ENCODE data around the gene DCAF10.

Gene DCAF10

DNA sequence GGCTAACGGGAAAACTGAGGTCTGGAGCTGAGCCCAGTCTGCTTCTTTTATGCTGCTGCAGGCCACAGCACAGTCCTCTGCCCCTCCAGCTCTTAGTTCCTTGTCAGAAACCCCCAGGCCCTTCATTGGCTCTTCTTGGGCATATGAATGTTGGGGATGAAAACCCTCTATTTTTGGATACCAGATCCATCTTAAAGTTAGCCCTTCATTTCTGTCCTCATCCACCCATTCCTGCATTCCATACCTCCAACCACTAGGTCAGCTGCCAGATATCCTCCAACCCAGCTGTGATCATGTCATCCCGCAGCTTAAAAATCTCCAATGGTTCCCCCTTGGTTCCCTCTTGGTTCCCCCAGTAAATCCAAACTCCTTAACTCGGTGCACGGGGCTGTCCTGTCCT is 105.2 kb downstream of the DCAF10 start:
- Histone ChIP-seq H3K4me1 (ENCODE audit: insufficient read depth, low read length, severe bottlenecking) (peaks cover 29% of the 10 kb centered on the region), H3K4me2 (ENCODE audit: low read length) (no peak overlapping the region)

DNA sequence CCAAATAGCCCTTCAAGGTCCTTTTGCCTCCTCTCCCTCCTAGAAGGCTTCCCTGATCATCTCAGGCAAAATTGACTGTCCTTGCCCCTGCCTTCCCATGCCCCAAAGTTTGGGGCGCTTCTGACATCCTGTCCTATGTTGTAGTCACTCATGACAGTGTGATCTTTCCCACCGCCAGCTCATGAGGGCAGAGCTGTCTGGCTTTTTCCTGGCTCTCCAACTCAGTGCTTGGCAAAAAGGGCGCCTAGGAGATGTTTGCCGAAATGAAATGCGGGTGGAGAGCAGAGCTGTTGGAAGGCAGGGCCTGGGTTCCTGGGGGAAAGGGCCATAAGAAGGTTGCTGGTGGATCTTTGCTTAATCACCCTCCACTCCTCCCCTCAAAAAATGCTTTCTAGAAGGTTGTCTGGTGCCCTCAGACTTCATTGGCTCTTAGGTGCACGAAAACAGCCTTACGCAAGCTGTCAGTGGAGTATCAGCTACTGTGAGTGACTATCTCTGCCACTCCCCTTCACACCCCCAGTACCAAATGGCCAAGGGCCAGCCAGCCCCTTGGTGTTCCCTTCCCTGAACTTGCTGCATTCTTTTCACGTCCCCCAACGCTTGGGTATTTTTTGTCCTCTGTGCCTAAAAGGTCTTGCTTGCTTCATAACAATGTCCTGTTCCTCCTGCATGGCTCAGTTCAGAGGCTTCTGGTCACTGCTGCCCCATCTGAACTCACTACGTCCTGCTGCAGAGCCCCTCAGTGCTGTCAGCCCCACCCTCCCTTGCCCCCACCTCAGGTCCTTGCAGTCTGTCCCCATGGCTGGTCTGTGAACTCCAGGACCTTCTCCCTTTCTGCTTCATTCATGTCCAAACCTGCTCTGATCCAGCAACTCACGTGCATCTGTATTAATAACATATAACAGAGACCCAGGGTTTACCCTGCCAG is 106.0 kb downstream of the DCAF10 start:
- H2AFZ ChIP-seq (ENCODE audit: low read length), result no peak overlapping the region
- no peaks in the 10 kb centered on the region for H3K9me3 ChIP-seq (ENCODE audit: low read length)
- H3K79me2 ChIP-seq (ENCODE audit: insufficient read depth, low read length), result peaks cover 19% of the 10 kb centered on the region; the same call in 1 of the 2 replicates
- H3K9me2 ChIP-seq (ENCODE audit: low read depth, low read length), result no peaks in the 10 kb centered on the region
- H3K36me3 ChIP-seq (ENCODE audit: insufficient read depth, low read length), result no peaks in the 10 kb centered on the region
- TF ChIP-seq, protein P1, sequence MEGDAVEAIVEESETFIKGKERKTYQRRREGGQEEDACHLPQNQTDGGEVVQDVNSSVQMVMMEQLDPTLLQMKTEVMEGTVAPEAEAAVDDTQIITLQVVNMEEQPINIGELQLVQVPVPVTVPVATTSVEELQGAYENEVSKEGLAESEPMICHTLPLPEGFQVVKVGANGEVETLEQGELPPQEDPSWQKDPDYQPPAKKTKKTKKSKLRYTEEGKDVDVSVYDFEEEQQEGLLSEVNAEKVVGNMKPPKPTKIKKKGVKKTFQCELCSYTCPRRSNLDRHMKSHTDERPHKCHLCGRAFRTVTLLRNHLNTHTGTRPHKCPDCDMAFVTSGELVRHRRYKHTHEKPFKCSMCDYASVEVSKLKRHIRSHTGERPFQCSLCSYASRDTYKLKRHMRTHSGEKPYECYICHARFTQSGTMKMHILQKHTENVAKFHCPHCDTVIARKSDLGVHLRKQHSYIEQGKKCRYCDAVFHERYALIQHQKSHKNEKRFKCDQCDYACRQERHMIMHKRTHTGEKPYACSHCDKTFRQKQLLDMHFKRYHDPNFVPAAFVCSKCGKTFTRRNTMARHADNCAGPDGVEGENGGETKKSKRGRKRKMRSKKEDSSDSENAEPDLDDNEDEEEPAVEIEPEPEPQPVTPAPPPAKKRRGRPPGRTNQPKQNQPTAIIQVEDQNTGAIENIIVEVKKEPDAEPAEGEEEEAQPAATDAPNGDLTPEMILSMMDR (IDR thresholded peaks at IDR 0.05; ENCODE audit: low read length), result no peak
- TF ChIP-seq EZH2 (IDR thresholded peaks at IDR 0.05; ENCODE audit: borderline replicate concordance, low read length), result no peak
- no peaks in the 10 kb centered on the region for H4K20me1 ChIP-seq (ENCODE audit: insufficient read depth, low read length)
- peaks cover 33% of the 10 kb centered on the region for H3K4me1 ChIP-seq (ENCODE audit: insufficient read depth, low read length, severe bottlenecking)
- no peak overlapping the region for H3K4me2 ChIP-seq (ENCODE audit: low read length)
- no peaks in the 10 kb centered on the region for H3F3A ChIP-seq (ENCODE audit: insufficient read depth, low read length)
- no peak overlapping the region for H3K27ac ChIP-seq (ENCODE audit: low read depth, low read length, poor library complexity, severe bottlenecking)
- H3K27me3 ChIP-seq (ENCODE audit: insufficient read depth, low read length), result no peaks in the 10 kb centered on the region
- no peak overlapping the region for H3K9ac ChIP-seq (ENCODE audit: low read length)
- no peak overlapping the region for H3K4me3 ChIP-seq (ENCODE audit: low read depth, low read length, poor library complexity, severe bottlenecking)

More for the DNA sequence above, 105.2 kb downstream of the DCAF10 start:
- H3K27me3 ChIP-seq (ENCODE audit: insufficient read depth, low read length), result no peaks in the 10 kb centered on the region
- TF ChIP-seq, protein P1 (IDR thresholded peaks at IDR 0.05; ENCODE audit: low read length), result no peak
- no peak for TF ChIP-seq EZH2 (IDR thresholded peaks at IDR 0.05; ENCODE audit: borderline replicate concordance, low read length)
- H3F3A ChIP-seq (ENCODE audit: insufficient read depth, low read length), result no peaks in the 10 kb centered on the region
- H4K20me1 ChIP-seq (ENCODE audit: insufficient read depth, low read length), result no peaks in the 10 kb centered on the region
- H3K36me3 ChIP-seq (ENCODE audit: insufficient read depth, low read length), result no peaks in the 10 kb centered on the region
- H2AFZ ChIP-seq (ENCODE audit: low read length), result no peak overlapping the region
- H3K4me3 ChIP-seq (ENCODE audit: low read depth, low read length, poor library complexity, severe bottlenecking), result no peak overlapping the region
- H3K9me2 ChIP-seq (ENCODE audit: low read depth, low read length), result no peaks in the 10 kb centered on the region
- peaks cover 21% of the 10 kb centered on the region; the same call in 1 of the 2 replicates for H3K79me2 ChIP-seq (ENCODE audit: insufficient read depth, low read length)
- no peaks in the 10 kb centered on the region for H3K9me3 ChIP-seq (ENCODE audit: low read length)
- H3K9ac ChIP-seq (ENCODE audit: low read length), result no peak overlapping the region
- no peak overlapping the region for H3K27ac ChIP-seq (ENCODE audit: low read depth, low read length, poor library complexity, severe bottlenecking)

DNA sequence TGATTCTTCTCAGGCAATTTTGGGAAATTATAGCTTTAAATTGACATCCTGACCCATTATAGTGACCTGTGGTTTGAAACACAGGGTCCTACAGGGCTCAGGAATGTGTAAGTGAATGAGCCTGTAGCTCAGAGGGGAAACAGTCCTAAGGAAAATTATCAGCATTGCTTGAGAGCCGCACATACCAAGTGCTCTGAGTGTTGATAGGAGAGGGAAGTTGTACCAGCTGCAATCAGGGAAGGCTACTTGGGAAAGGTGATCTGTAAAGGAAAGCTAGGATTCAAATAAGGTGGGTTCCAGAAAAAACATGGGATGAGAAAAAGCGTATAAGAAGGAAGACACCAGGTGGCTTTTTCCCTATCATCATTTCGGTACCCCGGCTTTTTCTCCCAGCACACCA is 107.7 kb downstream of the DCAF10 start:
- H3K79me2 ChIP-seq (ENCODE audit: insufficient read depth, low read length), result peaks cover 2% of the 10 kb centered on the region; the same call in 1 of the 2 replicates
- no peaks in the 10 kb centered on the region for H4K20me1 ChIP-seq (ENCODE audit: insufficient read depth, low read length)
- peaks cover 25% of the 10 kb centered on the region for H3K4me1 ChIP-seq (ENCODE audit: insufficient read depth, low read length, severe bottlenecking)
- no peak overlapping the region for H3K4me3 ChIP-seq (ENCODE audit: low read depth, low read length, poor library complexity, severe bottlenecking)
- no peak overlapping the region for H3K9ac ChIP-seq (ENCODE audit: low read length)
- H3K4me2 ChIP-seq (ENCODE audit: low read length), result no peak overlapping the region
- H2AFZ ChIP-seq (ENCODE audit: low read length), result no peak overlapping the region
- TF ChIP-seq, protein P1 (IDR thresholded peaks at IDR 0.05; ENCODE audit: low read length), result no peak
- no peak overlapping the region for H3K27ac ChIP-seq (ENCODE audit: low read depth, low read length, poor library complexity, severe bottlenecking)
- H3F3A ChIP-seq (ENCODE audit: insufficient read depth, low read length), result no peaks in the 10 kb centered on the region
- H3K9me2 ChIP-seq (ENCODE audit: low read depth, low read length), result no peaks in the 10 kb centered on the region
- H3K9me3 ChIP-seq (ENCODE audit: low read length), result no peaks in the 10 kb centered on the region
- H3K27me3 ChIP-seq (ENCODE audit: insufficient read depth, low read length), result no peaks in the 10 kb centered on the region
- H3K36me3 ChIP-seq (ENCODE audit: insufficient read depth, low read length), result no peaks in the 10 kb centered on the region
